Transverse colon (tissue), 4 donors: ENCODE measurements around the gene P2RY2. TPM values are rescaled to one million over a fixed set of nuclear protein-coding genes. Genes with fewer than 3 reads are reported as not detected.

ENCODE experiments used
- DNase-seq: peaks from one replicate; pipeline ENCODE4 v3.0.0-alpha.2; 2019
- H3K27ac ChIP-seq, 4 donors: fragments of 200-600 bp; sonication (generic); 2 replicates each; pipeline ENCODE4 v1.5.1; 2016 to 2018; ENCODE audit warnings: inconsistent platforms in 4 of 4
- H3K27me3 ChIP-seq: fragments of 200-600 bp; sonication (generic); 2 replicates; pipeline ENCODE4 v1.5.1; 2017; ENCODE audit warnings: inconsistent platforms
- H3K36me3 ChIP-seq, 4 donors: fragments of 200-600 bp; sonication (generic); 2 replicates each; pipeline ENCODE4 v1.5.1; 2017 to 2019; ENCODE audit warnings: inconsistent platforms in 4 of 4
- H3K4me1 ChIP-seq, 4 donors: fragments of 200-600 bp; sonication (generic); 2 replicates each; pipeline ENCODE4 v1.5.1; 2017 to 2020; ENCODE audit warnings: inconsistent platforms in 4 of 4
- H3K4me3 ChIP-seq, 4 donors: fragments of 200-600 bp; sonication (generic); 1 replicate in 1 of 4; 2 replicates in 3 of 4; pipeline versions ENCODE4 v1.5.1 to v1.6.1; 2017 to 2019; ENCODE audit warnings: inconsistent platforms in 4 of 4
- H3K9me3 ChIP-seq, 2 donors: fragments of 200-600 bp; sonication (generic); 2 replicates each; pipeline ENCODE4 v1.5.1; 2017 to 2019; ENCODE audit warnings: inconsistent platforms in 2 of 2
- CTCF ChIP-seq, 5 experiments: fragments of 200-600 bp in 3 of 5; fragments of 450-650 bp in 2 of 5; sonication (generic) in 3 of 5; IDR thresholded peaks; 1 replicate in 2 of 5; 2 replicates in 3 of 5; pipeline ENCODE4 v1.5.1; 2016 to 2017; ENCODE audit warnings: antibody characterized with exemption in 5 of 5, inconsistent platforms in 3 of 5, mild to moderate bottlenecking in 2 of 5, moderate library complexity in 1 of 5
- EP300 ChIP-seq: sonication (generic); formaldehyde crosslinking; IDR thresholded peaks from one replicate; pipeline ENCODE4 v1.6.1; 2017; ENCODE audit warnings: antibody characterized with exemption, low read depth
- POLR2A ChIP-seq: fragments of 450-650 bp; IDR thresholded peaks from one replicate; pipeline ENCODE4 v1.6.1; 2016; ENCODE audit warnings: antibody characterized with exemption, mild to moderate bottlenecking, moderate library complexity
- POLR2AphosphoS5 ChIP-seq, 3 donors: sonication (generic); formaldehyde crosslinking; IDR thresholded peaks; one replicate each; pipeline ENCODE4 v1.6.1; 2016; ENCODE audit warnings: antibody characterized with exemption in 3 of 3
- WGBS, 2 donors: methylation state at CpG; one replicate each; pipeline ENCODE4 v1.1.5; 2018; ENCODE audit warnings: low coverage in 1 of 2; 5-methylcytosine and 5-hydroxymethylcytosine counted together
- in situ Hi-C, 4 donors: fragments of 200-750 bp; cut with MboI; loops; one replicate each; pipeline versions ENCODE4 v1.15.0 to v1.15.1; 2017; ENCODE audit warnings: low sequenced_read_pairs in 3 of 4, low pct_ligation_motif_present in 1 of 4, low pct_unique_long_range_greater_than_20kb in 1 of 4
- intact Hi-C: fragments of 100-400 bp; cut with DNase I; formaldehyde crosslinking; loops from one replicate; pipeline ENCODE4 v1.15.1; 2023; ENCODE audit warnings: low total_unique reads
- total RNA-seq, 4 donors: library from RNA; depleted of rRNA; stranded (reverse); fragments of >200 nt; gene quantifications; one replicate each; pipeline ENCODE4 v1.1.0, GENCODE V29; 2016

Gene P2RY2
- total RNA-seq, 4 donors from 2014 or later, result 8.6 to 21.4 (median 12.6) TPM

- in situ Hi-C loops, result loop anchor here (10.0 kb wide), 3 partner anchors 254 to 454 kb away; no protein-coding TSS in a partner anchor
These were observed 39.4 kb upstream of the P2RY2 start for GRCh38 chr11:73178681-73179080.

GRCh38 chr11:73182824-73183321 lies 35.2 kb upstream of the P2RY2 start:
- DNase-seq, result peak; percentile 68
- intact Hi-C loops (no loop called here), in situ Hi-C loops (loop anchor here in 1 of 4 donors (10.0 kb wide), 2 partner anchors 102 to 258 kb away; no protein-coding TSS in a partner anchor)
- WGBS, 2 donors, result 58% methylated on average over 3 of the region's 3 CpGs; no CpG with 5 or more reads in 1 of the 2 donors
- Histone ChIP-seq H3K36me3 (no peaks in the 10 kb centered on the region), H3K27me3 (no peaks in the 10 kb centered on the region), H3K4me3 (no peak overlapping the region), H3K9me3 (no peaks in the 10 kb centered on the region), H3K27ac (peak overlapping the region in 3 of 4 donors; percentile 54 to 58 (median 56)), H3K4me1 (peaks cover 1 to 21% (median 7%) of the 10 kb centered on the region in 4 donors)
- TF ChIP-seq POLR2AphosphoS5 (IDR thresholded peaks at IDR 0.05), result no peak
- peak in 3 of 5 experiments; percentile 29 to 61 (median 30) for TF ChIP-seq CTCF (IDR thresholded peaks at IDR 0.05)
- no peak for TF ChIP-seq POLR2A
- no peak for TF ChIP-seq EP300

More at GRCh38 chr11:73178681-73179080, 39.4 kb upstream of the P2RY2 start:
- Histone ChIP-seq H3K9me3 (no peaks in the 10 kb centered on the region), H3K4me3 (no peak overlapping the region), H3K36me3 (no peaks in the 10 kb centered on the region), H3K27ac (no peak overlapping the region), H3K27me3 (no peaks in the 10 kb centered on the region), H3K4me1 (peaks cover 6 to 37% (median 13%) of the 10 kb centered on the region in 4 donors)
- TF ChIP-seq CTCF (IDR thresholded peaks at IDR 0.05) (no peak), EP300 (no peak), POLR2AphosphoS5 (IDR thresholded peaks at IDR 0.05) (no peak), POLR2A (no peak)
- WGBS, 2 donors, result 80 to 91% methylated on average over 1 to 4 of the region's 4 CpGs
- intact Hi-C loops, result loop anchor here (2.0 to 5.0 kb wide), 2 partner anchors 36 to 348 kb away; partner anchors contain the start of gene FCHSD2
- no peak for DNase-seq

- in situ Hi-C loops (loop anchor here in 3 of 4 donors (5.0 to 10.0 kb wide), 3 partner anchors 52 to 260 kb away; no protein-coding TSS in a partner anchor), intact Hi-C loops (loop anchor here (5.0 kb wide), 1 partner anchor 57 kb away; no protein-coding TSS in a partner anchor)
- Histone ChIP-seq H3K27ac (peak overlapping the region in 1 of 4 donors; percentile 28), H3K4me1 (peaks cover 0 to 17% (median 6%) of the 10 kb centered on the region in 4 donors), H3K27me3 (no peaks in the 10 kb centered on the region), H3K4me3 (no peak overlapping the region), H3K9me3 (no peaks in the 10 kb centered on the region), H3K36me3 (no peaks in the 10 kb centered on the region)
- peak; percentile 82 for DNase-seq
- 35 to 56% methylated on average over 5 to 18 of the region's 18 CpGs for WGBS, 2 donors
- TF ChIP-seq EP300 (no peak), POLR2A (no peak), POLR2AphosphoS5 (IDR thresholded peaks at IDR 0.05) (no peak), CTCF (IDR thresholded peaks at IDR 0.05) (peak; percentile 78 to 93 (median 89))
These were observed 33.0 kb upstream of the P2RY2 start for GRCh38 chr11:73184953-73185671.

- Histone ChIP-seq H3K9me3 (no peaks in the 10 kb centered on the region), H3K27me3 (no peaks in the 10 kb centered on the region), H3K4me1 (peaks cover 0 to 17% (median 6%) of the 10 kb centered on the region in 4 donors), H3K36me3 (no peaks in the 10 kb centered on the region), H3K4me3 (no peak overlapping the region), H3K27ac (no peak overlapping the region)
- no peak for DNase-seq
- no peak for TF ChIP-seq CTCF (IDR thresholded peaks at IDR 0.05)
- no peak for TF ChIP-seq EP300
- TF ChIP-seq POLR2AphosphoS5 (IDR thresholded peaks at IDR 0.05), result no peak
- no peak for TF ChIP-seq POLR2A
- in situ Hi-C loops (loop anchor here in 3 of 4 donors (5.0 to 10.0 kb wide), 3 partner anchors 52 to 261 kb away; no protein-coding TSS in a partner anchor), intact Hi-C loops (loop anchor here (5.0 kb wide), 1 partner anchor 57 kb away; no protein-coding TSS in a partner anchor)
- WGBS, 2 donors, result 55 to 71% methylated on average over 6 to 8 of the region's 13 CpGs
These were observed 32.3 kb upstream of the P2RY2 start for GRCh38 chr11:73185680-73186293.
